Stimulated activated CD4-positive, alpha-beta T cell treated with anti-CD3 and anti-CD28 coated beads, TNF-alpha, amount 100 ng/mL, for 1 hour (primary cell): Measurements from ENCODE around the gene DTD1.

Experiments used
- DNase-seq, 3 donors: peaks; one replicate each; pipeline ENCODE4 v3.0.0-alpha.2; 2020; ENCODE audit warnings: low read depth in 3 of 3, low spot score in 1 of 3

The DTD1 gene

DNA sequence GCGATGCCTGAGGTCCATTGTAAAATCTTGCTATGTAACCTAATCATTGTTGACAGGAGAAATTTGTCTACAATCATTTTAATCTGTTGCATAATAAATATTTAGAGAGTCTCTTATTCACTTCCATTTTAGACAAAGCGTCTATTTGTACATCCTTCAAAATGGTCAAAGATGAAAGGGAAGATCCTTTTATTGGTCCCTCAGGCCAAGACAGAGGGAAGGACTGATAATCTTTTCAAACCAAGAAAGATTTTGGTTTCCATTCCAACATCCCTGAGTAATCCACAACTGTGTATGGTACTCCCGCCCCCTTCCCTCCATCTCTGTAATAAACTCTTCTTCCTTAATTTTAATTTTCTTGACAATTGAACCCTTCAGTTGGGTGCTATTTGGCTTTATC, 114.1 kb downstream of the DTD1 start:
- no peak for DNase-seq

DNA sequence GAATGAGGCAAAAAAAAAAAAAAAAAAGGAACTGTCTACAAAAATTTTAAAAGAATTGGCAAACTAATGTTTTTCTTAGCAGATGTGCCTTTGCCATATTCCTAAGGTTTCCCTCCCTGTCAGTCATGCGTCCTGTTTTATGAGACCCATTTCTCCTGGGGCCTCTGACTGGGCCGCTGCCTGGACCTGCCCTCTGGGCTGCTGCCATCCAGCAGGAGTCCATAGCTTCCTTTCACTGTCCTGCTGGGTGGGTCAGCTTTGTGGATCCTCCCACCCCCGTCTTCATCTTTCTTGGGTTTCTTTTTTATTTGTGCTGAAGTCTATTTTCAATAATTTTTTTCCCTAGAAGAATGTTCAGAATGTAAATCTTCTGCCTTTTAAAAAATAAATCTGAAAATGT, 114.9 kb downstream of the DTD1 start:
- no peak for DNase-seq

DNA sequence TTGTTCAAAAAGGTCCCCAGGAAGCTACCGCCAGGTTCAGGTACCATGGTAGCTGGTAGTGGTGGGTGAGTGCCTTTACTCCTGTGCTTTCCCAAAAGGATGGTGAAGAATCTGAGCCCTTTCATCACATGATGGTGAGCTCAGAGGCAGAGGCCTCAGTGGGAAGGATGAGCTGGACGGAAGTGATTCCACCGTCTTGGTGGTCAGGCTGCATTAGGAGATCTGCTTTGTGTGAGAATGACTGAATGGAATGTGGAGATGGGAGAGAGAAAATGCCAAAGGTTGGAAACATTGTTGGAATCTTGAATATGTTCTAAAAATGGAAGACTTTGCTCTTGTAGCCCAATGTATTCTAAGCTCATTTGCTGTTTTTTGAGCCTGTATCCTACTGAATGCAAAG, 117.6 kb downstream of the DTD1 start:
- DNase-seq: no peak

DNA sequence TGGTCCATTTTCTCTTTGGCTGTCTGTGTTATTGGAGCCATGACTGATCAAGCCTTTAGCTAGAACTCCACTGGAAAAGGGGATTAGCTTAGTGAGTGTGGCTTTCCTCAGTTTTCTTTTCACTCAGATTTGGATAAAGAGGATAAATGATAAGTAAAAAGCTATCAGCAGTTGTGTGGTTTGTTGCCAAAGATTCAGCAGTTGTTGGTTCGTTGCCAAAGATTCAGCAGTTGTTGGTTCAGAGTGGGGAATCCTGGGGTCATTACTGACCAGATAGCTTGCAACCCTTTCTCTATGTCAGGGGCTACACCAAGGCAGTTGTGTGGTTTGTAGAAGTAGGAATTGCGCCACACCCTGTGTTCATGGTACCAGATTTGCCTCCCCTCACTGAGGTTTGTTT, 118.1 kb downstream of the DTD1 start:
- DNase-seq: no peak

DNA sequence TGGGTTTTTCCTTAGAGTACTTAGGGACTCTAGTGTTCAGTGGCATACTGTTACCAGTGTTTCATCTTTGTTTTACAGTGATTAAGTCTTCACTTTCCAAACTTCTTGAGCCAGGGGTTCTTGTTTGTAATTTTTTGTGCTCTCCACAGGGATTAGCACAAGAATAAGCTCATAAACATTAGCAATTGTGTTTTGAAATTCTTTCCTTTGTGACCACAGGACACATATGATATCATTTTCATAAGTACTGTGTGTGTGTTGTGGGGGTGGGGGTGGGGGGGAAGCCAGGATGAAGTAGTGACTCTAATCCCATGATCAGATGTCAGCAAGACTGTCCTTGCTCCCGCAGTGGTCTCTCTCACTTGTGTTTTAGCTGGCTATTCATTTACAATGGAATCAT, 124.3 kb downstream of the DTD1 start:
- DNase-seq: no peak

DNA sequence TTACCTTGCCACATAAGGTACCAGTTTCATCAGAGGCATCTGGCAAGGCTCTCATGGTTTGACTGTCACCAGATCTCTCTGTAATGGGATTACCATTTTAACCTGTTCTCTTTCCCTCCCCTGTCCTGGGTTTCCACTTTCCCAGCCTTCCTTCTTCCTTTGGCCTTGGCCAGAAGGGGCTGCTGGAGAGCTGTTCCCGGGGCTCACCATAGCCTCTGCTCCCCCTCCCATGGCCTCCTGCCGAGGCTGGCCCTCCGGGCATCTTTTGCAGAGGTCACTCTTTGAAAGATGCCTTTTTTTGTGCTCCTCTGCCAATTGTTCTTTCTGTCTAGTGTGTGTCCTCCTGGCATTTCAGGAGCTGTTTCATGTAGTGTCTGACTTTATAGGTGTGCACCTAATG, 125.0 kb downstream of the DTD1 start:
- DNase-seq: no peak

DNA sequence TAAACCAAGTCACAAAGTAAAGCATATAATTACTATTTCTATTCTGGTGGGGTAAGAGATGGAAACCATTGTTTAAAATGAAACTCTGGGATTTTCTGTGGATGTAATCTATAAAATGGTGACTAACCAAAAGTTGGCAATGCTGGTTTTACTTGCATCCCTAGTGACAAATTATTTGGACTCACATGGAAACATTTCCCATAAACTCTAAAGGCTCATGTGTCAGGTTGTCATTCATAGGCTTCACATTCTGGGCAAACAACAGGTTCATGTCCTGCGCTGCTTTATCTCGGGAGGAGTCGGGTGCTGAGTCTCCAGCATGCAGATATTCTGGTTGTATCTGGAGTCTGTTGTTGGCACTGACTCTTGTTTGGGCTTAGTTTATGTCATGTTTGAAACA, 127.7 kb downstream of the DTD1 start:
- no peak for DNase-seq

DNA sequence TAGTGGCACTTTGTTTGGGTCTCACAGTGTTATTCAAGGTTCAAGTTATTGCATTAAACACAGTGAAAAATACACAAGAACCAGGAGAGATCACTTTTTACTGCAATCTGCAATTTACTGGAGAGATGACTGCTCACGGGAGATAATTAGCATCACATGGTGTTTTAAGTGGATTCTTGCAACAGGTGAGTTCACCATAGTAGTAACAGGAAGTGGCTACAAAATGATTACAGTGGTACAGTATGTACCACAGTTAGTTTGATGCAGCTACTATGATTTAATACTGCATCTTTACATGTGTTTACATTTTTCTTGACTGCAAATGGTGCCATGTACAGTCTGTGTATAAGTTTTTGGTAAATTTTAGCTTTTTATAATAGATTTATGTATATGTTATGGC, 129.2 kb downstream of the DTD1 start:
- no peak for DNase-seq

DNA sequence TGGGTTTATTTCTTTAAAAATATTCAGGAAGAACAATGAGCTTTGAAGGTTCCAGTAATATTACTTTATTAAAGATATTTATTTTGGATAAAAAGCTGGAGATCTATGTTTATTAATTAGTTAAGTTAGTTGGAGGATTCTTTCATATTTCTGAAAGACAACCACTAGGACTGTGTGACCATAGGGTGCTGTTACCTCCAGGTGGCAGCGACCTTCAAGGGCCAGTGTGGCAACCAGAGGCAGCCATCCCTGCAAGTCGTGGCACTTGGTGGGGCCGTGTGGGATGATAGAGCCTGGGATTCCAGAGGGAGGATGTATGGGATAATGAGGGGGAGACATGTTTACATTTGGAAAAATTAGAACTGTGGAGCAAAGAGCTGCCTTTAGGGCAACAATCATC, 130.3 kb downstream of the DTD1 start:
- DNase-seq: no peak

DNA sequence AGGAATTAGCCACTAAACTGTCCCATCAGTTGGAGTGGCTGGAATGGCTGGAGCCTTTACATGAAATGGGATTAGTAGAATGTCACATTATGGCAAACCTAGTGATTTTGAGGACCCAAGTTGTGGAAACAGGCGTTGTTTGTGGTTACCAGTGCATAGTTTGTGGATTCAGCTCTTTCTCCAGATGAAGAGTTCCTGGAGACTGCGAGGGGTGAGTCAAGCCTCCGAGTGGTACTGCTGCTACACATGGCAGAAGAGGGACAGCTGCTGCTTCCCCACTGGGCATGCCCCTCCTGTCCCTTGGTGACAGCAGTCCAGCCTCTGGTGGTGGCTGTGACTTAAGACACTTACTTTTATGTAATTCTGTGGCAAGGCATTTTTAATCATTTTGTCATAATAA, 131.6 kb downstream of the DTD1 start:
- DNase-seq: no peak

DNA sequence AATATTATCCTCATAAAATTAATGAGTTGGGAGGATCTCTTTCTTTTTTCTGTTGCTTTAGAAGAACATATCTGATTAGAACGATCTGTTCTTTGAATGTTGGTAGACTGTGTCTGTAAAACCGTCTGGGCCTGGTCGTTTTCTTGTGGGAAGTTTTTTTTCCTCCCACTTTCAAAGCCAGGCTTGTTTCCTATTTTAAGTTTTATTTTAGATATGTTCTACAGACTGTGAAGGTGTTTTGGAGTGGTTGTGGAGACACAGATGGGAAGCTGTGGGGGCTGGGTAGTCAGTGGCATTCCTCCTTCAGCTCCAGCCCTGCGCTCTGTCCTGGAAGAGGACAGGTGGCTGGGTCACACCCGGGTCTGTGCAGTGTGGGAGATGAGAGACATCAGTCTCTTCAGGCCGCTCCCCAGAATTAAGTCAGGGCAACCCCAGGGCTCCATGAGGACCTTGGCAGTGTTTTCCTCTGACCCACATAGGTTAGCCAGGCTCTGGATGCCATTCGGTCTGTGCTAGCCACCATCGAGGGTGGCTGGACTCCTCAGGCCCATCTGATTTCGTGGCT, 133.8 kb downstream of the DTD1 start:
- no peak for DNase-seq

DNA sequence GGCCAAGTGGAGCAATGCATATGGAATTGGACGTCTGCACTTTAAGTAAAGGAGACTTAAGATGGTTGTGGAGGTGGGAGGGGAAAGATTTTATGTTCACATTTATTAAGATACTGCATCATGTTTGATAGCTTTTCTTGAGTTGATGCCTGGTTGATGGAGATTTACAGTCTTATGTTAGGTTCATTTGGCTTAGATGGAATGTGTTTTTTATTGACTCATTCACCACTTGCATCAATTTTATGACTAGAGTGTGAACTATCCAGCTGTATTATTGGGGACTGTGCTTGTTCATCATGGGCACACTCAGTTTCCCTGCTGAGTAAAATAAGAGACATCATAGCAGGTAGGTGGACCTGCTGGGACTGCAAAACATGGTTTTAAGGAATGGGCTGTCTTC, 134.5 kb downstream of the DTD1 start:
- DNase-seq: no peak

DNA sequence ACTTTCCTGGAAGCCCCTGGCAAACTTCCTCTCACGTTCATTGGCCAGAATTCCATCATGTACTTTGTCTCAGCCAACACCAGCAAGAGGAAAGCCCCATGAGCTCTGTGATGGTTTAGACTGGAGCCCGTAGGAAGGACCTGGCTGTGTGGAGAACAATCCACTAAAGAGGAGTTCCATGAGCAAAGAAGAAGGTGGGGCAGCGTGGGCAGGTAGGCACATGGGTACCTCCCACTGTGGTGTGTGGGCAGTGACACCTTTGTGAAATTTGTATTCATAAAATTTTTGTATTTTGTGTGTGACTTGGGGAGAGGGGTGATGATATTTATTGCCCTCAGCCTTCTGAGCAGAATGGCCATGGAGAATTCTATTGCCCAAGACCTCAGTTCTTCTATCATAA, 136.2 kb downstream of the DTD1 start:
- DNase-seq: no peak

DNA sequence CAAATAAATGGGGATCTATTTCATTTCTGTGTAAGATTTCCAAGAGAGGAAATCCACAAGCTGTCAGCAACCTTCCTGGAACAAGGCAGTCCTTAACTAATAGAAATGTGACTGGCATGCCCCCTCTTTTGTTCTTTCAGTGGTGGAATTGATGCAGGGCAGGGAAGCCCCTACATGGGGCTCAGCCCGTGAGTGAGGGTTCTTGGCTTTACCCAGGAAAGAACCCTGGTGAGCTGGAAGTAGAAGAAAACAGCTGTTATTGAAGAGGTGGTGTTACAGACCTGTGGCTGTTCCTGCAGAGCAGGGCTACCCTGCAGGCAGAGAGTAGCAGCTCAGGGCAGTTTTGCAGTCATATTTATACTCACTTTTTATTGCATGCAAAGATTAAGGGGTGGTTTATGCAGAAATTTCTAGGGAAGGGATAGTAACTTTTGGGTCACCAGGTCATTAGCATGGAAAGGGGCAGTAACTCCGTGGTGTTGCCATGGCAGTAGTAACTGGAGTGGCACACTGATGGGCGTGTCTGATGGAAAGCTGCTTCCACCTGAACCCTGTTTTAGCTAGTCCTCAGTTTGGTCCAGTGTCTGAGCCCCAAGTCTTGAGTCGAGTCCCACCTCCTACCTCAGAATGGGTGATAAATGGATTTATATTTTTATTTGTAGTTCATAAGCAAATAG, 137.1 kb downstream of the DTD1 start:
- DNase-seq: no peak

DNA sequence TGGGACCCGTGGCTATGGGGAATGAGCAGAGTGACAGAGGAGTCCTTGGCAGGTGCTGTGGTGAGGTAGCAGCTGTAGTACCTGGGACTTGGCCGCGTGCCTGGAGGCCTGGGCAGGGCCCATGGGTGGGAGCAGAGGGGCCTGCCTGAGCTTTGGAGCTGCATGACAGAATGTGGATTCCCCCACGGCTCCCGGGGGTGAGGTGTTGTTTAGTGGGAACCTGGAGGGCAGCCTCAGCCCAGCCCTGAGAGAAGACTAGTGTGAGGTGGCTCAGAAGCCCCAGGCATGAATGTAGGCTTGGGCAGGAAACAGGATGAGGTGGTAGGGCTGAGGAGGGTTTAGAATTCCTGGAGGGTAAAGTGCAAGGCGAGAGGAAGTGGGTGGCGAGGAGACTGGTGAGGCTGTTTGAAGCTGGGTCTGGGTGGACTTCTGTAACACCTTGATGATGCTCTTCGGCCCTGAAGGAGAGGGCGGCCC, 139.2 kb downstream of the DTD1 start:
- DNase-seq: no peak

DNA sequence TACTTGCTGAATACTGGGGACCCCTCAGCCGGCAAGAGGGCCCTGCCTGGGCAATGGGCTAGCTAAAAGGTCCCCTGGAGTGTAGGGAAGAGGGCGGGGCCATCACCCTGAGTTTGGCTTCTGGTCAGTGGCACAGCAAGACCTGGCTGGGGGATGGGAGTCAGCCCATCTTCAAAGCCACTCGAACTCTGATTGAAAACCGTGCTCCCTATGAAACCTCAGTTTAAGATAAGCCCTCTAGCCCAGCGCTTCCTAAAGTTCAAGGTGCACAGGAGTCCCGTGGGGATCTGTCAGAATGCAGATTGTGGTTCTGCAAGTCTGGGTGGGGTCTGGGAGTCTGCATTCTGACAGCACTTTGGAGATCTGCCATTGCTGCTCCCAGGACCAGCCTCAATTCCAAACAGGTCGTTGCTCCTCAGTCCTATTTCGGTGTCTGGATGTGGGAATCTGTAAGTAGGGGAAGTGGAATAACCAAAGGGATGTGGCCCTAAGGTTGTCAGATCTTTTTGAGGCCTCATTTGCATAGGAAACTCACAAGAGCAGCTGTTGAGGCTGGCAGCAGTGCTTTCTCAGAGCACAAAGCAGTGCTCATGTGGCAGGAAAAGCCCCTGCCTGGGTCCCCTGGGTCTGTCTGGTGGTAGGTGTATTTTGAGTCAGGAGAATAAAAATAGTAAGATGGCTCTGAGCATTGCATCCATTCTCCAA, 140.5 kb downstream of the DTD1 start:
- DNase-seq: no peak

DNA sequence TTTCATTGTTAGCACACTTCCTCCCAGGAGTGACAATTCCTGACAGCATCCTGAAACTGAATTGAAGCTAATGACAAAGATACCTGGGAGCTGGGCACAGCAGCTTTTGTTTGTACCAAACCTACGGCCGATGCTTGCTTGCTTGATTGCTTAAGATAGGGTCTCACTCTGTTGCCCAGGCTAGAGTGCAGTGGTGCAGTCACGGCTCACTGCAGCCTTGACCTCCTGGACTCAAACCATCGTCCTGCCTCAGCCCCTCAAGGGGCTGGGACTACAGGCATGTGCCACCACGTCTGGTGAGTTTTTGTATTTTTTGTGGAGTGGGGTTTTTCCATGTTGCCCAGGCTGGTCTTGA, 141.0 kb downstream of the DTD1 start:
- no peak for DNase-seq

DNA sequence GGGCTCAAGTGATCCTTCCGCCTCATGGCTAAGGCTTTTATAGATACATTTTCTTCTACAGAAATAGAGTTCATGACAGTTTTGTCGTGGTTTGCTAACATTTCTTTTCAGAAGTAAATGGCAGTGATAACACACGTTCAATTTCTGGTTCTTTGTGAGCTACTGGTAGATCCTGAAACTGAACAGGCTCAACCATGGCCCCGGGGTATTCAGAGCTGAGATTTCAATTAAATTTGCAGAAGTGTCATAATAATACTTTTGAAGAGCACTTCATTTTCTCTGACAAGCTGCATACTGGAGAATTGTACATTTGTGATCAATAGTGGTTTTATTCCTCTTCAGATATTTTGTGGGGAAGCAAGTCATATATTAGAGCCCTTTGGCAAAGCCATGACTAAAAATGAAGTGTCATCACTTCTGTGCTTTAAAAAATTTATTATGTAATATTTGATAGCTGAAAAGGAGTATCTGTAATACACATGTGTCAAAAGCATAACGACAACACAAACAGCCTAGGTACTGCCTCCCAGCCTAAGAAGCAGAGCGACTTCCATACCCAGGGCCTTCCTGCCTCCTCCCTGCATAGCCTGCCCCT, 141.5 kb downstream of the DTD1 start:
- DNase-seq: no peak

DNA sequence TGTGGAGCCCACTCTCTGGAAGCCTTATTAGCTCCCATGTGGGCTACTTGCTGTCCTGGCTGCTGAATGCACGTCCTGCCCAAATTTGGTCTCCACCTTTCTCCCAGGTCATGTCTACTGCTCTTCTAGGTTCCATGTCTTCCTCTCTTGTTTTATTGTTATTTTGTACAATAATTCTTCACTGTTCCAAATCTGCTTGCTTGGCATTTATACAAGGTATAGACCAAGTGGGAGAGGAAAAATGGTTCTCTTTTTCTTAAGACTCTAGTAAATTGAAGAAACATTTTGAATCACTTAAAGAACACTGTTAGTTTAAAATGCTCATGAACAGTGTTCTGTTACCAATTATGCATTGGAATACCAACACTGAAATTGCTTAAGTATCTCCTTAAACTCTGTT, 144.1 kb downstream of the DTD1 start:
- no peak for DNase-seq

DNA sequence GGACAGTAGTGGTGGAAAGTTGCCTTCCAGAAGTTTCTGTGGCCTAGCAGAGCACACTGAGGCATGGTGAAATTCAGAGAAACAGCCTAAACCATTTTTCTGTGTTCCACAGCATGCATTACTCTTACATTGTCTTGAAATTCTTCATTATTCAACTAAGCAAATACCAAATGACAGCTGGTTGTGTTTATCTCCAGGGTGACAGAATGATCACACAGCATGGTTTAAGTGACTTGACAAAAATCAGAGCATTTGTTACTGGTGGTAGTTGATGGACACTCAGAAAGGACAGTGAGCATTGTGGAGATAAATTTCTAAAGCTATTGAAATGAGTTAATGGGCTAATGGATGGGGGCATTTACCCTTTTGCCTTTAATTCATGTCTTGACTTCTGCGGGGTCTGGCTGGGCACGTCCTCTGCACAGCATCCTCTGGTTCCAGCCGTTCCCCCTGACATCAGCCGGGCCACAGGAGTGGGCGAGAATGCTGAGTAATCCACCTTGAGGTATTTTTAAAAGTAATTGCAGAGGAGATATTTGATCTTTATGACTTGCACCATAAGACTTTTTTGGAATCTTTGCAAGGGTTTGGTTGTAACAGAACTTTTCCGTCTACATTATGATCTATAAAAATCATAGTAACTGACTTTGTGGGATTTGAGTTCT, 146.8 kb downstream of the DTD1 start:
- DNase-seq: no peak

DNA sequence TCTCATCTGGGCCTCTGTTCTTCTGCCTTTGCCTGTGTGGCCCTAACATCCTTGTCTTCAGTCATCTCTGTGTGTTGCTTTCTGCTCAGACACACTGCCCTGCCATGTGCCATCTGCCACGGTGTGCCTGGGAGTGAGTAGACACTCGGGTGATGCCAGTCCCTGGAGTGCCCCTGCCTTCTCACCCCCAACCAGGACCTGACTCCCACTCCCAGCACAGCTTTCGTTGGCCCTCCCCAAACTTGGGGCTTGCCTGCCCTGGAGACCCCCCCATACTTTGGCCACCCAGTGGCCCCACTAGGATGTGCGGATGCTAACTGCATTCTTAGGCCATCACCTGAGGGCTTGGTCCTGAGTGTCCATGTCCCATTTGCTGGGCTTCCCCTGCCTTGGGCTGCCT, 149.3 kb downstream of the DTD1 start:
- DNase-seq: no peak

DNA sequence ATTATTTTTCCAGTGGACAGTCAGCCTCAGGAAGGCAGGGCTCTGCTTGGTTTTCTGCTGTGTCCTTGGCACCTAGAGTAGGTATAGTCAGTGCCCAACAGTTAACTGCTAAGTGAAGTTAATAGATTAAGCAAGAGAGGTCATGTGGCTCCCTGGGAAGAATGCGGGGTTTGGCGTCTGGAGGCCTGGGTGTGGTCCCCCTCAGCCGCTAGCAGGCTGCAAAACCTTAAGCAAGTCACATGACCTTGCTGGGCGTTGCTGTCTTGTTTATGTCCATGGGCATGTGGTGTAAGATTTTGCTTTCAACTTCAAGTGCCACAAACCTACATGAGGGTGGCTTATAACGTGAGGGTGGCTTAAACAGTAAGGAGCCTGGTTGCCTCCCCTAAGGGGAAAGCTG, 150.2 kb downstream of the DTD1 start:
- no peak for DNase-seq
